Smooth muscle cell of the brain vasculature (primary cell): ENCODE results near the gene MORF4L2.

Experiments used
- DNase-seq: peaks from one replicate; pipeline ENCODE4 v3.0.0-alpha.2; 2012; ENCODE audit warnings: low read depth, low spot score

Gene MORF4L2

DNA sequence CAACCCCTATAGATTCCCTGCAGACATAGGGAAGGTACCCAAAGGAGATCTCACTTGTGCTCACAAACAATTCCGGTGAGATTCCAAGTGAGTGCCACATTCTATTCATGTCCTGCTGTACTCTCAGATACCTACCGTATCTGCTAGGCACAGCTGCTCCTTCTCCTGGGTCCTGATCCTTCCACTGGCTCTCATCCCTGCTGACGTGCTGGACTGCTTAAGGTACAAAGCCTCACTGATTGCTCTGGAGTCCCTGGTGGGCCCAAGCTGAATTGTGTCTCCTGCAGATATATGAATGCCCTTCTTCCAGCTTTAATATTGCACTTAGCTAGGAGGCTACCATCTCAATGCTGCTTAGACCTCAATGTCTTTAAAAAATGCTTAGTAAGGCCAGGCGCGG lies 55.4 kb downstream of the MORF4L2 start:
- no peak for DNase-seq

DNA sequence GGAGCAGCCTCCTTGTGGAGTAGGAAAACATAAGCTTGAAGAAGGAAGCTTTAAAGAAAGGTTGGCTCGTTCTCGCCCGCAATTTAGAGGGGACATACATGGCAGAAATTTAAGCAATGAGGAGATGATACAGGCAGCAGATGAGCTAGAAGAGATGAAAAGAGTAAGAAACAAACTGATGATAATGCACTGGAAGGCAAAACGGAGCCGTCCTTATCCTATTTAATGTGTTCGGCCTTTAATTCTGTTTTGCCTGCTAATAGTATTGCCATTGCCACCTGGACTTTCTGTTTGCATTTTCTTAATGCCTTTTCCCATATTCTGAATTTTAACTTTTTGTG lies 56.4 kb downstream of the MORF4L2 start:
- DNase-seq, result no peak

DNA sequence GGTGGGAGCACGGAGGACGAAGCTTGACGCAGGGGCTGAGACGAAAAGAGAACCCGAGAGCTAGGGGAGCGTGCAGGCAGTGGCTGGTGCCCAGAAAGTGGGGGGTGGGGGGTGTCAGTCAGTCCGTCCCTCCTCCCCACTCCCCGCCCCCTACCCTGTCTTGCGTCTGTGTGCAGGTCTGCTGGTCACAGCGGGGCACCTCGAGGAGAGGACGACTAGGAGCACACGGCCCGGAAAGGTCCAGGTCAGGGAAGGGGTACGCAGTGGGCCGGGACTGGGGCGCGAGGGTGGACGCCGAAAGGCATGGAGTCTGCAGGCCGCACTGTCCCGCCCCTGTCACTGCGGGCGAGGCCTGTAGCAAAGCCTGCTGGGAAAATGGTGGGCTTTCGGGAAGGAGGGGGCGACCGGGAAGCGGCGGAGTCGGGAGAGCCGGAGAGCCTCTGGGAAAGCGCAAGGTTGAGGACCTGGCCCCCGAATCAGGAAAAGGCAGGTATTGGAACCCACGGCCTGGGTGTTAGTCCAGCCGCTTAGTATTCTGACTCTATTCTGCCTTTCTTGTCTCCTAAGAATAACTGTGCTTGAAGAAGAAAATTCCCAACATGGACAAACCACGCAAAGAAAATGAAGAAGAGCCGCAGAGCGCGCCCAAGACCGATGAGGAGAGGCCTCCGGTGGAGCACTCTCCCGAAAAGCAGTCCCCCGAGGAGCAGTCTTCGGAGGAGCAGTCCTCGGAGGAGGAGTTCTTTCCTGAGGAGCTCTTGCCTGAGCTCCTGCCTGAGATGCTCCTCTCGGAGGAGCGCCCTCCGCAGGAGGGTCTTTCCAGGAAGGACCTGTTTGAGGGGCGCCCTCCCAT lies 57.0 kb downstream of the MORF4L2 start:
- no peak for DNase-seq

DNA sequence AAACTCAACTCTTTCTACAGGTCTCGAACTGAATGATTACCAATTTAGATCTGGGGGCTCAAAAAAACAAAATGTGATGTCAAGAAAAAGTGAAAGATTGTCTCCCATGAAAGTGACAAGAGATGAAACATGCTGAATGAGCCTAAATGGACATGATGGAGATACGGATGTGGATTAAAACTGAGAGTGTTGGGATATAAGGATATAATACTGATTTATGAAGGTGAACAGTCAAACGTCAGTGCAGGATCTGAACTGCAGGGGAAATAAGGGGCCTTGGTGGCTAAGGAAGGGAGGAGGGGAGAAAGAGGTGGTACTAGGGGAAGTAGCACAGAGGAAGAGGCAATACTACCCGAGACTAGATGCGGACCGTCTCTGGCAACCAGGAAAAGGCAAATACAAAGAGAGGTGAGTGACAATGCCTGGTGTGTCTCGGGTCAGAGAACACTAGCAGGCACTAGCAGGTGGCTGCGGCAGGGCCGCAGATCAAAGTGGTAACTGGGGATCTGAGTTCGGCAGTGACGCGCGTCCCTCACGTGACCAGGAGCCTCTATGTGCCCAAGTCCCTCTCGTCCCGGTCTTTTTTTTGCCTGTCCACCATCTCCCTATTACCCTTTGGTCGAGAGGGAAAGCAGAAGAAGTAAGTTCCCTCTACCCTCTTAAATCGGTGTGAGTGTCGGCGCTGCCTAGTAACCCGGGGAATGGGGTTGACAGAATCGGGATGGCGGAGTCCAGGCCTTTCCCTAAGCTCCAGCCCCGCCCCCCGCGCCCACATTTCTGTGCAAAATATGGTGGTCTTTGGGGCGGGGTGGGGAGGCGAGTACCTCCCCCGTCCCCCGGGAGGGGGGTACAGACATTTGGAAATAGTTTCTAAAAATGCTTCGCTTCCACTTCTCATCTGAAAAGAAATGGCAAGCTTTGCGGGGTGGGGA lies 57.8 kb downstream of the MORF4L2 start, which contains the start of gene TCEAL1:
Gene TCEAL1 (plus strand): TSS at position 590 of the 932 bp plus-strand sequence. CDS start 942 bp downstream, outside the sequence.
- DNase-seq, result no peak

DNA sequence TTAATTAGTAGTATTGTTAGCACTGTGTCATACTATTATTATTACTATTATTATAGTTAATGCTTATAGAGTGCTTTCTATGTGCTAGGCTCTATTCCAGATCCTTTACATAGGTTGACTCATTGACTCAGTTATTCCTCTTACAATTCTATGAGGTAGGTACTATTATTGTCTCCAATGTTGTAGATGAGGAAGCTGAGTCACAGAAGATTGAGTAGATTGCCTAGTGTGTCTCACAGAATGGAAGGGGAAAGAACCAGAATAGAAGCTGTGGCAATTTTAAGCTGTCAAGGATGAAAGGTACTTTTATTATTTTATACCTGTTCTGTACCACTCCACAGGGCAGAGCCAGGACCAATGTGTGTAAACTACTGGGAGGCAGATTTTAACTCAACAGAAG lies 59.6 kb downstream of the MORF4L2 start:
- no peak for DNase-seq
